ENCODE data around the gene ANO8.

DNA sequence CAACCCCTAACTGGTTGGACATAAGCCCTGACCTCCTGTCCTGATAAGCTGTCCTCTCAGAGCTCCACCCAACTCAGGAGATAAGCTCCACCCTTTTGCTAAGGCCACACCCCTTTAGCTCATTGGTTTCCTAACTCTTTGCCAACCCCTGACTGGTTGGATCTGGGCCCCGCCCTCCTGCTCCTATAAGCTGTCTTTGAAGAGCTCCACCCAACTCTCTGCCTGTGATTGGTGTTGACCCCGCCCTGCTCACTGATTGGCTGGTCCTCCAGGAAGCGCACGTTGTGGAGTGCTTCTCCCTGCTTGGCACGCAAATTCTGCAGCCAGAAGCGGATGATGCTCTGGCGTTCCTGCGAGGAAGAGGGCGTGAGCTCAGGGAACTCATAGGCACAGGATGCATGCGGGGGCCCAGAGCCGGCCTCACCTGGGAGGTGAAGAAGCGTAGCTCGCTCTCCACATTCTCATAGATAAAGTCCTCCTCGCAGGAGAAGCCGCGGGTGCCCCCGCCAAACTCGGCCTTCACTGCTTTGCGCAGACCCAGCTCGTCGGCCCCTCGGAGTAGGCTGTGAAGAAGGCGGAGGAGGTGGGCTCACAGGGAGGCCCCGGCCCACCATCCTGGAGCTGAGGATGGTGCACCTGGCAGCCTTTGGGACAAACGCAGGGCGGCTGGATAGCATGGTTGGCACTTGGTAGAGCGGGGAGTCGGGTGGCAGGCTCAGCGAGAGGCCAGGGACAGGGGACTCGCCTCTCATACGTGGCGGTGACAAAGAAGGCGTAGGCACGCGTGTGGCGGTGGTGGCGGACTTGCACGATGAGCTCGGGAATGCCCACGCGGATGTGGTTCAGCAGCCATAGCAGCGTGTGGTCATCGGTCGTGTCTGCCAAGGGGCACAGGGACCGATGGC, 1.7 kb downstream of the ANO8 start:
- no peak for TF ChIP-seq POLR2A (IDR thresholded peaks at IDR 0.05)
- TF ChIP-seq, protein P1, sequence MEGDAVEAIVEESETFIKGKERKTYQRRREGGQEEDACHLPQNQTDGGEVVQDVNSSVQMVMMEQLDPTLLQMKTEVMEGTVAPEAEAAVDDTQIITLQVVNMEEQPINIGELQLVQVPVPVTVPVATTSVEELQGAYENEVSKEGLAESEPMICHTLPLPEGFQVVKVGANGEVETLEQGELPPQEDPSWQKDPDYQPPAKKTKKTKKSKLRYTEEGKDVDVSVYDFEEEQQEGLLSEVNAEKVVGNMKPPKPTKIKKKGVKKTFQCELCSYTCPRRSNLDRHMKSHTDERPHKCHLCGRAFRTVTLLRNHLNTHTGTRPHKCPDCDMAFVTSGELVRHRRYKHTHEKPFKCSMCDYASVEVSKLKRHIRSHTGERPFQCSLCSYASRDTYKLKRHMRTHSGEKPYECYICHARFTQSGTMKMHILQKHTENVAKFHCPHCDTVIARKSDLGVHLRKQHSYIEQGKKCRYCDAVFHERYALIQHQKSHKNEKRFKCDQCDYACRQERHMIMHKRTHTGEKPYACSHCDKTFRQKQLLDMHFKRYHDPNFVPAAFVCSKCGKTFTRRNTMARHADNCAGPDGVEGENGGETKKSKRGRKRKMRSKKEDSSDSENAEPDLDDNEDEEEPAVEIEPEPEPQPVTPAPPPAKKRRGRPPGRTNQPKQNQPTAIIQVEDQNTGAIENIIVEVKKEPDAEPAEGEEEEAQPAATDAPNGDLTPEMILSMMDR (IDR thresholded peaks at IDR 0.05 in 8 of 11, conservative IDR thresholded peaks at IDR 0.05 in 3 of 11), result no peak
